CD4-positive, alpha-beta T cell (primary cell): ENCODE data around the gene ALPG. TPM values are rescaled to one million over a fixed set of nuclear protein-coding genes. Genes with fewer than 3 reads are reported as not detected.

Experiments used
- ATAC-seq: fragments of 200-7000 bp; cut with Tn5 transposase; one replicate; pipeline ENCODE4 v1.10.0; 2022; ENCODE audit warnings: mild to moderate bottlenecking; ENCODE audit not compliant: poor library complexity
- CTCF ChIA-PET: fragments of 350-600 bp; sonication (Branson Sonifier 250); formaldehyde crosslinking; loops from one replicate; lab custom pipeline; 2021; ENCODE audit warnings: antibody characterized with exemption, inconsistent platforms; lab: Charles Lee
- POLR2A ChIA-PET: fragments of 350-600 bp; sonication (Branson Sonifier 250); formaldehyde crosslinking; loops from one replicate; lab custom pipeline; 2021; ENCODE audit warnings: antibody characterized with exemption, inconsistent platforms; lab: Charles Lee
- DNase-seq, 14 experiments: peaks; one replicate each; pipeline ENCODE4 v3.0.0-alpha.2; 2013 to 2020; ENCODE audit warnings: mixed read lengths in 2 of 14
- H3K27ac ChIP-seq, 2 donors: one replicate each; pipeline versions ENCODE4 v1.5.1 to v1.7.0; 2013; ENCODE audit warnings: low read length in 2 of 2, low read depth in 1 of 2, mild to moderate bottlenecking in 1 of 2
- H3K27me3 ChIP-seq, 2 experiments: 1 replicate in 1 of 2; 2 replicates in 1 of 2; pipeline versions ENCODE4 v1.6.1 to v1.7.0; 2013; ENCODE audit warnings: low read length in 2 of 2, control low read depth in 1 of 2, mild to moderate bottlenecking in 1 of 2, moderate library complexity in 1 of 2; ENCODE audit not compliant: insufficient read depth in 2 of 2, control insufficient read depth in 1 of 2
- H3K36me3 ChIP-seq: one replicate; pipeline ENCODE4 v1.6.1; 2013; ENCODE audit warnings: low read length, control low read depth; ENCODE audit not compliant: insufficient read depth
- H3K4me1 ChIP-seq: one replicate; pipeline ENCODE4 v1.6.1; 2013; ENCODE audit warnings: low read length, control low read depth; ENCODE audit not compliant: insufficient read depth
- H3K4me3 ChIP-seq: one replicate; pipeline ENCODE4 v1.5.1; 2013; ENCODE audit warnings: mild to moderate bottlenecking, low read length, moderate library complexity
- H3K9me3 ChIP-seq, 2 experiments: 1 replicate in 1 of 2; 2 replicates in 1 of 2; pipeline versions ENCODE4 v1.6.1 to v1.7.0; 2013; ENCODE audit warnings: low read length in 2 of 2, mild to moderate bottlenecking in 2 of 2, control low read depth in 1 of 2, moderate library complexity in 1 of 2; ENCODE audit not compliant: control insufficient read depth in 1 of 2, insufficient read depth in 1 of 2
- H3K27ac Mint-ChIP-seq: one replicate; pipeline ENCODE4 v1.8.0; 2020; ENCODE audit warnings: mixed read lengths
- H3K27me3 Mint-ChIP-seq: one replicate; pipeline ENCODE4 v1.8.0; 2021; ENCODE audit warnings: mixed read lengths
- H3K36me3 Mint-ChIP-seq: one replicate; pipeline ENCODE4 v1.8.0; 2021; ENCODE audit warnings: low read depth, mixed read lengths
- H3K4me1 Mint-ChIP-seq: one replicate; pipeline ENCODE4 v1.8.0; 2021; ENCODE audit warnings: low read depth, mixed read lengths
- H3K4me3 Mint-ChIP-seq: one replicate; pipeline ENCODE4 v1.8.0; 2020; ENCODE audit warnings: mild to moderate bottlenecking, mixed read lengths
- H3K9me3 Mint-ChIP-seq: one replicate; pipeline ENCODE4 v1.8.0; 2020; ENCODE audit warnings: mixed read lengths
- CTCF ChIP-seq: fragments of 200-600 bp; IDR thresholded peaks from one replicate; pipeline ENCODE4 v1.8.0; 2022; ENCODE audit warnings: antibody characterized with exemption, mild to moderate bottlenecking
- intact Hi-C, 2 experiments: fragments of 100-400 bp; cut with DNase I in 1 of 2; cut with micrococcal nuclease in 1 of 2; formaldehyde crosslinking; loops; one replicate each; pipeline versions ENCODE4 v1.15.1 to v1.9.0; 2023 to 2025; cut with DNase I, micrococcal nuclease
- total RNA-seq, 174 experiments: library from RNA in 2 of 174; stranded (reverse) in 2 of 174; gene quantifications; one replicate each; pipeline ENCODE4 v1.2.3 and lab custom pipeline; 2021 to 2026

Gene ALPG
- total RNA-seq, 2 experiments from 2014 or later = not detected

GRCh38 chr2:232434091-232434490 lies 27.4 kb downstream of the ALPG start:
- no peak overlapping the region for H3K4me3 ChIP-seq
- Mint-ChIP-seq H3K4me3 (no peak overlapping the region), H3K27me3 (no peaks in the 10 kb centered on the region), H3K4me1 (no peaks in the 10 kb centered on the region), H3K27ac (no peak overlapping the region), H3K36me3 (no peaks in the 10 kb centered on the region), H3K9me3 (no peaks in the 10 kb centered on the region)
- CTCF ChIA-PET = interaction anchor here (1.1 kb wide), 1 partner anchor 9 kb away, joined by 3 read pairs; no protein-coding TSS in a partner anchor
- no peaks in the 10 kb centered on the region for H3K4me1 ChIP-seq
- intact Hi-C loops = no loop called here
- H3K27me3 ChIP-seq = peaks cover 0 to 2% of the 10 kb centered on the region in 2 experiments
- POLR2A ChIA-PET = no interaction called here
- no peaks in the 10 kb centered on the region for H3K36me3 ChIP-seq
- DNase-seq = no peak
- H3K9me3 ChIP-seq = peaks cover 0 to 6% of the 10 kb centered on the region in 2 experiments
- ATAC-seq = no peak
- no peak overlapping the region for H3K27ac ChIP-seq
- TF ChIP-seq CTCF = no peak

- no peak overlapping the region for H3K27ac Mint-ChIP-seq
- Histone ChIP-seq H3K4me3 (no peak overlapping the region), H3K36me3 (no peaks in the 10 kb centered on the region), H3K27me3 (peaks cover 0 to 2% of the 10 kb centered on the region in 2 experiments), H3K9me3 (peaks cover 0 to 6% of the 10 kb centered on the region in 2 experiments), H3K27ac (no peak overlapping the region), H3K4me1 (peaks cover 1% of the 10 kb centered on the region)
- H3K4me1 Mint-ChIP-seq = no peaks in the 10 kb centered on the region
- intact Hi-C loops = loop anchor here in 1 of 2 experiments (5.0 kb wide), 2 partner anchors 88 to 582 kb away; partner anchors contain the start of gene PRSS56
- no peak for TF ChIP-seq CTCF
- no peaks in the 10 kb centered on the region for H3K27me3 Mint-ChIP-seq
- ChIA-PET CTCF (no interaction called here), POLR2A (no interaction called here)
- no peaks in the 10 kb centered on the region for H3K9me3 Mint-ChIP-seq
- DNase-seq (no peak), ATAC-seq (no peak)
- H3K36me3 Mint-ChIP-seq = no peaks in the 10 kb centered on the region
- H3K4me3 Mint-ChIP-seq = no peak overlapping the region
These were observed 28.1 kb downstream of the ALPG start for GRCh38 chr2:232434563-232435374.

- H3K27me3 Mint-ChIP-seq = no peaks in the 10 kb centered on the region
- POLR2A ChIA-PET = no interaction called here
- intact Hi-C loops = loop anchor here in 1 of 2 experiments (5.0 kb wide), 2 partner anchors 87 to 583 kb away; partner anchors contain the start of gene PRSS56
These were observed 28.7 kb downstream of the ALPG start for GRCh38 chr2:232435375-232435648.

More at GRCh38 chr2:232435375-232435648, 28.7 kb downstream of the ALPG start:
- Mint-ChIP-seq H3K36me3 (no peaks in the 10 kb centered on the region), H3K9me3 (no peaks in the 10 kb centered on the region), H3K27ac (no peak overlapping the region), H3K4me3 (no peak overlapping the region), H3K4me1 (no peaks in the 10 kb centered on the region)
- no peak overlapping the region for H3K27ac ChIP-seq
- ATAC-seq = no peak
- H3K36me3 ChIP-seq = no peaks in the 10 kb centered on the region
- peaks cover 6% of the 10 kb centered on the region for H3K4me1 ChIP-seq
- H3K9me3 ChIP-seq = peaks cover 0 to 6% of the 10 kb centered on the region in 2 experiments
- no peak for DNase-seq
- H3K27me3 ChIP-seq = peaks cover 0 to 2% of the 10 kb centered on the region in 2 experiments
- no peak for TF ChIP-seq CTCF
- no peak overlapping the region for H3K4me3 ChIP-seq
- CTCF ChIA-PET = no interaction called here
